GM21825 (cell line): Measurements from ENCODE around the gene USP9X.
"Not testable (repeated sequence)": the region's sequence is repeated elsewhere in the genome, so short reads cannot be mapped to it uniquely, and the experiment has no call there.

ENCODE experiments used
- ATAC-seq: cut with Tn5 transposase; IDR thresholded peaks from one replicate; pipeline ENCODE4 v1.9.1; 2021; ENCODE audit warnings: mild to moderate bottlenecking, moderate library complexity; ENCODE audit not compliant: unreplicated experiment

The USP9X gene

GRCh38 chrX:41084044-41084892 is 977 bp upstream of the USP9X start:
- peak; percentile 64 for ATAC-seq

GRCh38 chrX:41085512-41085877 is 250 bp downstream of the USP9X start:
- peak; percentile 21 for ATAC-seq

- peak; percentile 16 for ATAC-seq
These were observed 807 bp downstream of the USP9X start for GRCh38 chrX:41085878-41086626.

- ATAC-seq = no peak
These were observed 1.3 kb downstream of the USP9X start for GRCh38 chrX:41086627-41086932.

GRCh38 chrX:41087201-41087600 is 2.0 kb downstream of the USP9X start:
- no peak for ATAC-seq

GRCh38 chrX:41090568-41091238 is 5.5 kb downstream of the USP9X start:
- ATAC-seq = no peak

GRCh38 chrX:41092776-41093175 is 7.5 kb downstream of the USP9X start:
- no peak for ATAC-seq

GRCh38 chrX:41095174-41095573 is 9.9 kb downstream of the USP9X start:
- no peak for ATAC-seq

- ATAC-seq = no peak
These were observed 10.7 kb downstream of the USP9X start for GRCh38 chrX:41095908-41096307.

GRCh38 chrX:41096339-41096955 is 11.2 kb downstream of the USP9X start:
- ATAC-seq = no peak

- no peak for ATAC-seq
These were observed 12.1 kb downstream of the USP9X start for GRCh38 chrX:41097326-41097725.

GRCh38 chrX:41100200-41100599 is 15.0 kb downstream of the USP9X start:
- ATAC-seq = no peak

- no peak for ATAC-seq
These were observed 15.6 kb downstream of the USP9X start for GRCh38 chrX:41100819-41101218.

GRCh38 chrX:41105005-41105404 is 19.8 kb downstream of the USP9X start:
- no peak for ATAC-seq

GRCh38 chrX:41106257-41106656 is 21.0 kb downstream of the USP9X start:
- not testable (repeated sequence) for ATAC-seq

- no peak for ATAC-seq
These were observed 22.8 kb downstream of the USP9X start for GRCh38 chrX:41108007-41108406.

- ATAC-seq = no peak
These were observed 23.4 kb downstream of the USP9X start for GRCh38 chrX:41108463-41109205.

GRCh38 chrX:41110801-41111625 is 25.8 kb downstream of the USP9X start:
- no peak for ATAC-seq

- not testable (repeated sequence) for ATAC-seq
These were observed 29.8 kb downstream of the USP9X start for GRCh38 chrX:41115104-41115425.

- ATAC-seq = peak; percentile 67
These were observed 31.7 kb downstream of the USP9X start for GRCh38 chrX:41116948-41117347.
